ENCODE results near the gene DPF1.

DPF1 gene

GRCh38 chr19:38168637-38169036 lies 55.4 kb downstream of the DPF1 start:
- Histone ChIP-seq H3K36me3 (ENCODE audit: control insufficient read depth, low read depth, low read length) (peaks cover 17% of the 10 kb centered on the region), H3K9me3 (ENCODE audit: control insufficient read depth, low read depth, low read length) (no peaks in the 10 kb centered on the region), H3K4me3 (ENCODE audit: low read length) (no peak overlapping the region), H3K27me3 (ENCODE audit: control insufficient read depth, insufficient read depth, low read length) (no peaks in the 10 kb centered on the region), H3K4me1 (ENCODE audit: control insufficient read depth, low read depth, low read length) (peaks cover 19% of the 10 kb centered on the region), H3K9ac (ENCODE audit: low read length) (no peak overlapping the region), H3K27ac (ENCODE audit: low read length) (no peak overlapping the region)

- H3K4me1 ChIP-seq (ENCODE audit: control insufficient read depth, low read depth, low read length), result peaks cover 16% of the 10 kb centered on the region
- H3K27ac ChIP-seq (ENCODE audit: low read length), result no peak overlapping the region
Measured at GRCh38 chr19:38165335-38165734, 58.7 kb downstream of the DPF1 start.

GRCh38 chr19:38164526-38164925 lies 59.5 kb downstream of the DPF1 start:
- no peak overlapping the region for H3K9ac ChIP-seq (ENCODE audit: low read length)
- H3K27ac ChIP-seq (ENCODE audit: low read length), result no peak overlapping the region
- H3K9me3 ChIP-seq (ENCODE audit: control insufficient read depth, low read depth, low read length), result no peaks in the 10 kb centered on the region
- no peak overlapping the region for H3K4me3 ChIP-seq (ENCODE audit: low read length)
- no peaks in the 10 kb centered on the region for H3K27me3 ChIP-seq (ENCODE audit: control insufficient read depth, insufficient read depth, low read length)
- H3K4me1 ChIP-seq (ENCODE audit: control insufficient read depth, low read depth, low read length), result peaks cover 8% of the 10 kb centered on the region
- H3K36me3 ChIP-seq (ENCODE audit: control insufficient read depth, low read depth, low read length), result peaks cover 25% of the 10 kb centered on the region

More at GRCh38 chr19:38165335-38165734, 58.7 kb downstream of the DPF1 start:
- Histone ChIP-seq H3K4me3 (ENCODE audit: low read length) (no peak overlapping the region), H3K27me3 (ENCODE audit: control insufficient read depth, insufficient read depth, low read length) (no peaks in the 10 kb centered on the region), H3K9ac (ENCODE audit: low read length) (no peak overlapping the region), H3K9me3 (ENCODE audit: control insufficient read depth, low read depth, low read length) (no peaks in the 10 kb centered on the region), H3K36me3 (ENCODE audit: control insufficient read depth, low read depth, low read length) (peaks cover 24% of the 10 kb centered on the region)

GRCh38 chr19:38163419-38164290 lies 60.4 kb downstream of the DPF1 start:
- H3K27me3 ChIP-seq (ENCODE audit: control insufficient read depth, insufficient read depth, low read length), result no peaks in the 10 kb centered on the region
- no peak overlapping the region for H3K9ac ChIP-seq (ENCODE audit: low read length)
- peaks cover 29% of the 10 kb centered on the region for H3K36me3 ChIP-seq (ENCODE audit: control insufficient read depth, low read depth, low read length)
- H3K4me3 ChIP-seq (ENCODE audit: low read length), result no peak overlapping the region
- no peak overlapping the region for H3K27ac ChIP-seq (ENCODE audit: low read length)
- H3K9me3 ChIP-seq (ENCODE audit: control insufficient read depth, low read depth, low read length), result no peaks in the 10 kb centered on the region
- H3K4me1 ChIP-seq (ENCODE audit: control insufficient read depth, low read depth, low read length), result peaks cover 4% of the 10 kb centered on the region

- Histone ChIP-seq H3K4me1 (ENCODE audit: control insufficient read depth, low read depth, low read length) (no peaks in the 10 kb centered on the region), H3K27ac (ENCODE audit: low read length) (no peak overlapping the region), H3K27me3 (ENCODE audit: control insufficient read depth, insufficient read depth, low read length) (no peaks in the 10 kb centered on the region), H3K9ac (ENCODE audit: low read length) (no peak overlapping the region), H3K9me3 (ENCODE audit: control insufficient read depth, low read depth, low read length) (no peaks in the 10 kb centered on the region), H3K36me3 (ENCODE audit: control insufficient read depth, low read depth, low read length) (peaks cover 28% of the 10 kb centered on the region), H3K4me3 (ENCODE audit: low read length) (no peak overlapping the region)
Measured at GRCh38 chr19:38162632-38163031, 61.4 kb downstream of the DPF1 start.

- Histone ChIP-seq H3K27ac (ENCODE audit: low read length) (no peak overlapping the region), H3K27me3 (ENCODE audit: control insufficient read depth, insufficient read depth, low read length) (no peaks in the 10 kb centered on the region), H3K4me3 (ENCODE audit: low read length) (no peak overlapping the region), H3K9ac (ENCODE audit: low read length) (no peak overlapping the region), H3K36me3 (ENCODE audit: control insufficient read depth, low read depth, low read length) (peaks cover 23% of the 10 kb centered on the region), H3K4me1 (ENCODE audit: control insufficient read depth, low read depth, low read length) (no peaks in the 10 kb centered on the region), H3K9me3 (ENCODE audit: control insufficient read depth, low read depth, low read length) (no peaks in the 10 kb centered on the region)
Measured at GRCh38 chr19:38162094-38162493, 61.9 kb downstream of the DPF1 start.

All from iPS-18a (cell line).